Retinal pigment epithelial cell (primary cell): ENCODE measurements around the gene RUNX2.
"Not testable (repeated sequence)": the region's sequence is repeated elsewhere in the genome, so short reads cannot be mapped to it uniquely, and the experiment has no call there.

Source experiments
- DNase-seq: peaks from one replicate; pipeline ENCODE4 v3.0.0-alpha.2; 2010; ENCODE audit warnings: low read depth
- H3K4me3 ChIP-seq: 2 replicates; pipeline ENCODE4 v1.5.1; 2011; ENCODE audit warnings: mild to moderate bottlenecking, low read length, control low read depth, moderate library complexity
- TF ChIP-seq, protein P1 (sequence below): conservative IDR thresholded peaks from 2 replicates; pipeline ENCODE4 v1.5.1; 2011; ENCODE audit warnings: low read depth, low read length, control low read depth, inconsistent platforms

Gene RUNX2

GRCh38 chr6:45666846-45667245, 338.7 kb downstream of the RUNX2 start:
- no peak for DNase-seq
- TF ChIP-seq, protein P1, sequence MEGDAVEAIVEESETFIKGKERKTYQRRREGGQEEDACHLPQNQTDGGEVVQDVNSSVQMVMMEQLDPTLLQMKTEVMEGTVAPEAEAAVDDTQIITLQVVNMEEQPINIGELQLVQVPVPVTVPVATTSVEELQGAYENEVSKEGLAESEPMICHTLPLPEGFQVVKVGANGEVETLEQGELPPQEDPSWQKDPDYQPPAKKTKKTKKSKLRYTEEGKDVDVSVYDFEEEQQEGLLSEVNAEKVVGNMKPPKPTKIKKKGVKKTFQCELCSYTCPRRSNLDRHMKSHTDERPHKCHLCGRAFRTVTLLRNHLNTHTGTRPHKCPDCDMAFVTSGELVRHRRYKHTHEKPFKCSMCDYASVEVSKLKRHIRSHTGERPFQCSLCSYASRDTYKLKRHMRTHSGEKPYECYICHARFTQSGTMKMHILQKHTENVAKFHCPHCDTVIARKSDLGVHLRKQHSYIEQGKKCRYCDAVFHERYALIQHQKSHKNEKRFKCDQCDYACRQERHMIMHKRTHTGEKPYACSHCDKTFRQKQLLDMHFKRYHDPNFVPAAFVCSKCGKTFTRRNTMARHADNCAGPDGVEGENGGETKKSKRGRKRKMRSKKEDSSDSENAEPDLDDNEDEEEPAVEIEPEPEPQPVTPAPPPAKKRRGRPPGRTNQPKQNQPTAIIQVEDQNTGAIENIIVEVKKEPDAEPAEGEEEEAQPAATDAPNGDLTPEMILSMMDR, result no peak
- H3K4me3 ChIP-seq, result no peak overlapping the region

DNA sequence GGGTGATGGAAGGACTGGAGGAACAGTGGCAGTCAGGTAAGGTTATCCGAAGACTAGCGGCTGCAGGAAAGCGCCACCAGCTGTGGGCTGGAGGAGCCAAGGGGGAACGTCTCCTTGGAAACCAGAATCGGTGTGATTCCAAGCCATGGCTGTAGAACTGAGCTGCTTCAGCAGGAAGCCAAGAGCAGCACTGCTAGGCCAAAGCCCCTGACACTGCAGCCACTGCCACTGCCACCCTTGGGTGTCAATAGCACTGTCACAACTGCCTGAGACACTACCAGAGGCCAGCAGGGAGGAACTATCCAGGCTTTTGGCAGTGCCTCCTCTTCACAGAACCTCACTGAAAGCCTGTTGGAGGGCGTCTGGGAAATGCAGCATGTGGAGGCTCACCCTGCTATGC, 339.2 kb downstream of the RUNX2 start:
- DNase-seq, result no peak
- TF ChIP-seq, protein P1, result no peak
- H3K4me3 ChIP-seq, result no peak overlapping the region

GRCh38 chr6:45667766-45668165, 339.6 kb downstream of the RUNX2 start:
- no peak for DNase-seq
- H3K4me3 ChIP-seq, result no peak overlapping the region
- TF ChIP-seq, protein P1, result no peak

- no peak for DNase-seq
- TF ChIP-seq, protein P1, result no peak
- H3K4me3 ChIP-seq, result no peak overlapping the region
These were observed 340.6 kb downstream of the RUNX2 start for GRCh38 chr6:45668705-45669104.

DNA sequence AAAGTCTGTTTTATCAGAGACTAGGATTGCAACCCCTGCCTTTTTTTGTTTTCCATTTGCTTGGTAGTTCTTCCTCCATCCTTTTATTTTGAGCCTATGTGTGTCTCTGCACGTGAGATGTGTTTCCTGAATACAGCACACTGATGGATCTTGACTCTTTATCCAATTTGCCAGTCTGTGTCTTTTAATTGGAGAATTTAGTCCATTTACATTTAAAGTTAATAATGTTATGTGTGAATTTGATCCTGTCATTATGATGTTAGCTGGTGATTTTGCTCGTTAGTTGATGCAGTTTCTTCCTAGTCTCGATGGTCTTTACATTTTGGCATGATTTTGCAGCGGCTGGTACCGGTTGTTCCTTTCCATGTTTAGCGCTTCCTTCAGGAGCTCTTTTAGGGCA, 345.0 kb downstream of the RUNX2 start:
- not testable (repeated sequence) for H3K4me3 ChIP-seq, DNase-seq

DNA sequence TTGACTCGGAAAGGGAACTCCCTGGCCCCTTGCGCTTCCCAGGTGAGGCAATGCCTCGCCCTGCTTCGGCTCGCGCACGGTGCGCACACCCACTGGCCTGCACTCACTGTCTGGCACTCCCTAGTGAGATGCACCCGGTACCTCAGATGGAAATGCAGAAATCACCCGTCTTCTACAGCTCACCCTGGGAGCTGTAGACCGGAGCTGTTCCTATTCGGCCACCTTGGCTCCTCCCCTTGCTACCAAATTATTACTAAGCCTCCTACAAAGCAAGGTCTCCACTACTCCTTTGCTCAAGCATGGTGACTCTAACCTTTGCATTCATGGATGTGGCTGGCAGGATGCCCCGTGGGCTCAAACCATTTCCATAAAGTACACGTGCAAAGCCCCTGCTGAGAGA, 347.0 kb downstream of the RUNX2 start:
- H3K4me3 ChIP-seq, DNase-seq: not testable (repeated sequence)

- H3K4me3 ChIP-seq, result no peak overlapping the region
- DNase-seq, result no peak
- TF ChIP-seq, protein P1, result no peak
These were observed 347.5 kb downstream of the RUNX2 start for GRCh38 chr6:45675634-45676033.

GRCh38 chr6:45676380-45676779, 348.2 kb downstream of the RUNX2 start:
- no peak overlapping the region for H3K4me3 ChIP-seq
- DNase-seq, result no peak
- TF ChIP-seq, protein P1, result no peak
